Right lobe of liver (tissue), 6 donors: ENCODE results near the gene CAMKMT. TPM values are rescaled to one million over a fixed set of nuclear protein-coding genes. Genes with fewer than 3 reads are reported as not detected.

Experiments used
- ATAC-seq, 4 donors: fragments of 200-7000 bp; cut with Tn5 transposase; one replicate each; pipeline ENCODE4 v1.9.1; 2020; ENCODE audit warnings: mild to moderate bottlenecking in 4 of 4, moderate library complexity in 4 of 4
- DNase-seq, 3 donors: peaks; one replicate each; pipeline ENCODE4 v3.0.0-alpha.2; 2020
- H3K27ac ChIP-seq, 3 donors: fragments of 200-600 bp; one replicate each; pipeline ENCODE4 v1.8.0; 2022
- H3K27me3 ChIP-seq, 2 donors: fragments of 200-600 bp; one replicate each; pipeline ENCODE4 v1.8.0; 2022
- H3K36me3 ChIP-seq, 4 donors: fragments of 200-600 bp; sonication (generic) in 1 of 4; one replicate each; pipeline versions ENCODE4 v1.5.1 to v1.8.0; 2017 to 2022; ENCODE audit warnings: control low read depth in 1 of 4
- H3K4me1 ChIP-seq, 4 donors: fragments of 200-600 bp; sonication (generic) in 1 of 4; one replicate each; pipeline versions ENCODE4 v1.5.1 to v1.8.0; 2017 to 2022; ENCODE audit warnings: control low read depth in 1 of 4
- H3K4me3 ChIP-seq, 3 donors: fragments of 200-600 bp; one replicate each; pipeline ENCODE4 v1.8.0; 2022
- H3K9me3 ChIP-seq, 4 donors: fragments of 200-600 bp; sonication (generic) in 1 of 4; one replicate each; pipeline versions ENCODE4 v1.5.1 to v1.8.0; 2017 to 2022; ENCODE audit warnings: control low read depth in 1 of 4
- CTCF ChIP-seq, 4 donors: fragments of 200-600 bp in 3 of 4; fragments of 450-650 bp in 1 of 4; IDR thresholded peaks; one replicate each; pipeline versions ENCODE4 v1.5.1 to v1.8.0; 2016 to 2022; ENCODE audit warnings: antibody characterized with exemption in 4 of 4, mild to moderate bottlenecking in 2 of 4
- POLR2A ChIP-seq: fragments of 450-650 bp; IDR thresholded peaks from one replicate; pipeline ENCODE4 v1.6.1; 2017; ENCODE audit warnings: antibody characterized with exemption, mild to moderate bottlenecking
- WGBS: methylation state at CpG from one replicate; pipeline ENCODE4 v1.1.6; 2018; ENCODE audit warnings: low coverage, low lambda C conversion rate; ENCODE audit not compliant: insufficient coverage; ENCODE audit errors: missing lambda C conversion rate; 5-methylcytosine and 5-hydroxymethylcytosine counted together
- intact Hi-C, 2 donors: fragments of 100-400 bp; cut with DNase I; formaldehyde crosslinking; loops; one replicate each; pipeline versions ENCODE4 v1.11.2 to v1.14.1; 2022
- total RNA-seq, 6 experiments: library from RNA; depleted of rRNA in 2 of 6; stranded (reverse); fragments of >200 nt in 2 of 6; fragmentation: NEBNext Ultra II Directional in 3 of 6; extraction: Animal tissue kit (Norgen Biotek cat#: 25700) in 3 of 6; gene quantifications; one replicate each; pipeline versions ENCODE4 v1.1.0 to v1.2.4, GENCODE V29; 2016 to 2023
- donor health status: DM: no; HTN: yes; CAD: no.
- donor health status: DM: no; HTN: no; CAD: no.
- donor health status: DM: no; HTN: no; CAD: no.
- donor health status: DM: no; HTN: yes; CAD: no.
- donor health status: DM: no; HTN: yes; CAD: no.

Gene CAMKMT
- total RNA-seq, 6 experiments from 2014 or later = 2.0 to 7.4 (median 5.2) TPM

- H3K4me1 ChIP-seq = no peaks in the 10 kb centered on the region
- no peaks in the 10 kb centered on the region for H3K27me3 ChIP-seq
- DNase-seq (no peak), ATAC-seq (no peak)
- 51% methylated on average over 4 of the region's 4 CpGs for WGBS
- intact Hi-C loops = no loop called here
- H3K27ac ChIP-seq = no peak overlapping the region
- no peak for TF ChIP-seq POLR2A
- TF ChIP-seq CTCF (IDR thresholded peaks at IDR 0.05) = no peak
- no peak overlapping the region for H3K4me3 ChIP-seq
- no peaks in the 10 kb centered on the region for H3K36me3 ChIP-seq
- H3K9me3 ChIP-seq = no peaks in the 10 kb centered on the region
Observed at GRCh38 chr2:44674473-44675284, 312.9 kb downstream of the CAMKMT start.

- Histone ChIP-seq H3K36me3 (no peaks in the 10 kb centered on the region), H3K4me1 (no peaks in the 10 kb centered on the region), H3K4me3 (no peak overlapping the region), H3K9me3 (no peaks in the 10 kb centered on the region), H3K27me3 (no peaks in the 10 kb centered on the region), H3K27ac (no peak overlapping the region)
- WGBS = 97% methylated on average over 2 of the region's 3 CpGs
- TF ChIP-seq CTCF (IDR thresholded peaks at IDR 0.05) (no peak), POLR2A (no peak)
- intact Hi-C loops = no loop called here
- DNase-seq = no peak
- ATAC-seq = no peak
Observed at GRCh38 chr2:44676379-44676778, 314.6 kb downstream of the CAMKMT start.

GRCh38 chr2:44679584-44679983, 317.8 kb downstream of the CAMKMT start:
- no peak overlapping the region for H3K4me3 ChIP-seq
- no peaks in the 10 kb centered on the region for H3K4me1 ChIP-seq
- H3K36me3 ChIP-seq = no peaks in the 10 kb centered on the region
- no peak overlapping the region for H3K27ac ChIP-seq
- 87% methylated on average over 4 of the region's 4 CpGs for WGBS
- TF ChIP-seq POLR2A (no peak), CTCF (IDR thresholded peaks at IDR 0.05) (no peak)
- H3K9me3 ChIP-seq = no peaks in the 10 kb centered on the region
- DNase-seq (no peak), ATAC-seq (no peak)
- intact Hi-C loops = no loop called here
- H3K27me3 ChIP-seq = no peaks in the 10 kb centered on the region

GRCh38 chr2:44679990-44680389, 318.2 kb downstream of the CAMKMT start:
- Histone ChIP-seq H3K27me3 (no peaks in the 10 kb centered on the region), H3K4me1 (no peaks in the 10 kb centered on the region), H3K27ac (no peak overlapping the region), H3K36me3 (no peaks in the 10 kb centered on the region), H3K9me3 (no peaks in the 10 kb centered on the region), H3K4me3 (no peak overlapping the region)
- ATAC-seq (no peak), DNase-seq (no peak)
- WGBS = 75% methylated on average over 3 of the region's 4 CpGs
- no peak for TF ChIP-seq POLR2A
- TF ChIP-seq CTCF (IDR thresholded peaks at IDR 0.05) = no peak
- intact Hi-C loops = no loop called here
